Sigmoid colon (tissue), 7 donors: Measurements from ENCODE around the gene DAPK3. TPM values are rescaled to one million over a fixed set of nuclear protein-coding genes. Genes with fewer than 3 reads are reported as not detected.

Experiments
- DNase-seq: peaks from one replicate; pipeline ENCODE4 v3.0.0-alpha.2; 2019
- H3K27ac ChIP-seq, 4 donors: fragments of 200-600 bp; sonication (generic); one replicate each; pipeline ENCODE4 v1.5.1; 2016 to 2019; ENCODE audit warnings: mild to moderate bottlenecking in 1 of 4
- H3K27me3 ChIP-seq, 3 donors: fragments of 200-600 bp; sonication (generic); one replicate each; pipeline ENCODE4 v1.5.1; 2019; ENCODE audit warnings: mild to moderate bottlenecking in 1 of 3
- H3K36me3 ChIP-seq, 4 donors: fragments of 200-600 bp; sonication (generic); one replicate each; pipeline ENCODE4 v1.5.1; 2016 to 2019
- H3K4me1 ChIP-seq, 4 donors: fragments of 200-600 bp; sonication (generic); one replicate each; pipeline ENCODE4 v1.5.1; 2017 to 2019
- H3K4me3 ChIP-seq, 4 donors: fragments of 200-600 bp; sonication (generic); one replicate each; pipeline ENCODE4 v1.5.1; 2017 to 2019; ENCODE audit warnings: mild to moderate bottlenecking in 2 of 4, moderate library complexity in 1 of 4
- H3K9me3 ChIP-seq, 4 donors: fragments of 200-600 bp in 3 of 4; sonication (generic) in 3 of 4; one replicate each; pipeline versions ENCODE4 v1.5.1 to v1.6.1; 2013 to 2019
- EP300 ChIP-seq, 4 donors: sonication (generic); formaldehyde crosslinking; IDR thresholded peaks; one replicate each; pipeline ENCODE4 v1.6.1; 2017; ENCODE audit warnings: antibody characterized with exemption in 4 of 4
- POLR2A ChIP-seq, 2 donors: fragments of 450-650 bp; IDR thresholded peaks; one replicate each; pipeline ENCODE4 v1.6.1; 2016; ENCODE audit warnings: antibody characterized with exemption in 2 of 2, mild to moderate bottlenecking in 2 of 2, moderate library complexity in 2 of 2
- POLR2AphosphoS5 ChIP-seq, 4 donors: sonication (generic); formaldehyde crosslinking; IDR thresholded peaks; one replicate each; pipeline ENCODE4 v1.6.1; 2017; ENCODE audit warnings: antibody characterized with exemption in 4 of 4
- WGBS, 2 donors: extraction: QIAGEN DNeasy Blood & Tissue Kit; methylation state at CpG; one replicate each; pipeline ENCODE4 v1.1.7; 2013; 5-methylcytosine and 5-hydroxymethylcytosine counted together
- intact Hi-C: fragments of 100-400 bp; cut with DNase I; formaldehyde crosslinking; loops from one replicate; pipeline ENCODE4 v1.15.1; 2023
- polyA plus RNA-seq, 3 donors: library from polyadenylated mRNA; stranded (reverse); fragments of 200-250 nt; gene quantifications; one replicate each; pipeline ENCODE4 v1.2.3, GENCODE V29; 2013
- total RNA-seq, 4 donors: library from RNA; depleted of rRNA; stranded (reverse); fragments of >200 nt; gene quantifications; one replicate each; pipeline ENCODE4 v1.1.0, GENCODE V29; 2016
- TF ChIP-seq, protein P1 (sequence below), 4 experiments: fragments of 450-650 bp in 3 of 4; fragments of 200-600 bp in 1 of 4; IDR thresholded peaks; one replicate each; pipeline ENCODE4 v1.5.1; 2016 to 2019; ENCODE audit warnings: antibody characterized with exemption in 4 of 4, mild to moderate bottlenecking in 3 of 4, moderate library complexity in 2 of 4
- donor health status: healthy with polysubstance abuse.
- donor health status: Bipolar disorder and iron deficiency.
- donor health status: healthy.

DAPK3 gene
- total and polyA plus RNA-seq, 7 donors = 38.4 to 167 (median 91.3) TPM

DNA sequence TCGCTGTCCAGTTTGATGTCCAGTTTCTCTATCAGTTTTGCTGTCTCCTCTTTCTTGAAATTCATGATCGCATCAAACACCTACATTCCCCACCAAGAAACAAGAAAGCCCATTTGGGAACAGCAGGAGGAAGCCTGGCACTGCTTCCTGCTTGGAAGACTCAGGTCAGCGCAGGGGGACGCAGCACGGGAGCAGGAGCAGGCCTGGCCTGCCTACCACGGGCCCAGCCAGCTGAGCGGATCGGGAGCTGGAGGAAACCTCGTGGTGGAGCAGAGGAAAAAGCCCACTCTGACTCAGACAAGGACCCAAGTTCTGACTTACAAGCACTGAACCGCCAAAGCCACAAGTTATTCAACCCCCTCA, 10.5 kb upstream of the DAPK3 start:
- peaks cover 74 to 81% (median 79%) of the 10 kb centered on the region in 4 donors for H3K36me3 ChIP-seq
- H3K4me3 ChIP-seq = no peak overlapping the region
- 90 to 94% methylated on average over 10 of the region's 10 CpGs for WGBS, 2 donors
- no peak for DNase-seq
- peaks cover 0 to 54% (median 36%) of the 10 kb centered on the region in 4 donors for H3K4me1 ChIP-seq
- intact Hi-C loops = loop anchor here (10.0 kb wide), 1 partner anchor 533 kb away; the partner anchor contains the start of gene PLIN4
- no peaks in the 10 kb centered on the region for H3K27me3 ChIP-seq
- no peaks in the 10 kb centered on the region for H3K9me3 ChIP-seq
- H3K27ac ChIP-seq = peak overlapping the region in 2 of 4 donors; percentile 6 to 96
- TF ChIP-seq POLR2AphosphoS5 (IDR thresholded peaks at IDR 0.05) = no peak
- no peak for TF ChIP-seq EP300 (IDR thresholded peaks at IDR 0.05)
- TF ChIP-seq, protein P1, sequence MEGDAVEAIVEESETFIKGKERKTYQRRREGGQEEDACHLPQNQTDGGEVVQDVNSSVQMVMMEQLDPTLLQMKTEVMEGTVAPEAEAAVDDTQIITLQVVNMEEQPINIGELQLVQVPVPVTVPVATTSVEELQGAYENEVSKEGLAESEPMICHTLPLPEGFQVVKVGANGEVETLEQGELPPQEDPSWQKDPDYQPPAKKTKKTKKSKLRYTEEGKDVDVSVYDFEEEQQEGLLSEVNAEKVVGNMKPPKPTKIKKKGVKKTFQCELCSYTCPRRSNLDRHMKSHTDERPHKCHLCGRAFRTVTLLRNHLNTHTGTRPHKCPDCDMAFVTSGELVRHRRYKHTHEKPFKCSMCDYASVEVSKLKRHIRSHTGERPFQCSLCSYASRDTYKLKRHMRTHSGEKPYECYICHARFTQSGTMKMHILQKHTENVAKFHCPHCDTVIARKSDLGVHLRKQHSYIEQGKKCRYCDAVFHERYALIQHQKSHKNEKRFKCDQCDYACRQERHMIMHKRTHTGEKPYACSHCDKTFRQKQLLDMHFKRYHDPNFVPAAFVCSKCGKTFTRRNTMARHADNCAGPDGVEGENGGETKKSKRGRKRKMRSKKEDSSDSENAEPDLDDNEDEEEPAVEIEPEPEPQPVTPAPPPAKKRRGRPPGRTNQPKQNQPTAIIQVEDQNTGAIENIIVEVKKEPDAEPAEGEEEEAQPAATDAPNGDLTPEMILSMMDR (IDR thresholded peaks at IDR 0.05) = no peak
- TF ChIP-seq POLR2A (IDR thresholded peaks at IDR 0.05) = no peak

DNA sequence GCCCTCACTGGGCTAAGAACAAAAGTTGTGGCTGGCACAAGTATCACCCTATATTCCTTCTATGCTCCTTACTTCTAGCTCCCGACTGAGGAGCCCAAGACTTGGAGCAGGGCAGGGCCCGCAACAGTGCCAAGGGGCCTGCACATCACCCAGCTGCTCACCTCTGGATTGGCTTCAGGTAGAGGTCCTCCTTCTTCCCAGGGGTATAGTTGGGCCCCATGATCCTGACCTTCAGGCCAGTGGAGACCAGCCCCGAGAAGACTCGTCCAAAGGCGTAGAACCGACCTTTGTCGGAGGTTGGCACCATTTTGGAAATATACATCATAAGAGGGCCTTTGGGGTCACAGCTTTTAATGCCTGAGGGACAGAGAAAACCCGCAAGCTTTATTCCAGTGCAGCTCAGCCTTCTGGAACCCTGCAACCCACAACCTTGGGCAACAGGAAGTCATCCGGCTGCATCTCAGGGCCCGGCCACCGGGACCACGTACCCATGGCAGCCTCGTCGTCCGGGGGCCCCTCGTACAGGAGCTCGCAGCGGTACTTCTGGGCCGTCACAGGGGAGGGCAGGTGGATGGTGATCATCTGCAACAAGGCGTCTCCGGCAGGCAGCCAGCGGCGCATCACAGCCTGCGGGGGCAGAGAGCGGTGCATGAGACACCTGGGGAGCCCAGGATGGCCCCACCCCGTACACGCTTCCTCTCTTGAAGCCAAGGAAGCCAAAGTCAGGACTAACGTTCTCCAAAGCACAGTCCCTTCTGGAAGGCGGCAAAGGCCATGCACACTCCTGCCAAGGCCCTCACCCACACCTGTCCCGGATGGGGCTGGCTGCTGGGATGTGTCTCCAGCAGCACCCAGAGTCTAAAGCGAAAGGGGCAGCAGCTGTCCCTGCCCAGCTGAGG, 9.7 kb upstream of the DAPK3 start:
- no peaks in the 10 kb centered on the region for H3K27me3 ChIP-seq
- no peak overlapping the region for H3K4me3 ChIP-seq
- H3K9me3 ChIP-seq = no peaks in the 10 kb centered on the region
- intact Hi-C loops = loop anchor here (10.0 kb wide), 1 partner anchor 534 kb away; the partner anchor contains the start of gene PLIN4
- TF ChIP-seq, protein P1 (IDR thresholded peaks at IDR 0.05) = no peak
- TF ChIP-seq POLR2AphosphoS5 (IDR thresholded peaks at IDR 0.05) = no peak
- TF ChIP-seq EP300 (IDR thresholded peaks at IDR 0.05) = no peak
- TF ChIP-seq POLR2A (IDR thresholded peaks at IDR 0.05) = no peak
- 91 to 92% methylated on average over 31 of the region's 31 CpGs for WGBS, 2 donors
- peaks cover 0 to 46% (median 28%) of the 10 kb centered on the region in 4 donors for H3K4me1 ChIP-seq
- H3K36me3 ChIP-seq = peaks cover 82 to 88% (median 85%) of the 10 kb centered on the region in 4 donors
- peak overlapping the region in 1 of 4 donors; percentile 6 for H3K27ac ChIP-seq
- DNase-seq = peak; percentile 64

GRCh38 chr19:3979674-3980352, 8.9 kb upstream of the DAPK3 start:
- 93% methylated on average over 25 of the region's 25 CpGs for WGBS, 2 donors

GRCh38 chr19:3979289-3979673, 8.4 kb upstream of the DAPK3 start:
- intact Hi-C loops = no loop called here
- peaks cover 0 to 43% (median 22%) of the 10 kb centered on the region in 4 donors for H3K4me1 ChIP-seq

More at GRCh38 chr19:3979674-3980352, 8.9 kb upstream of the DAPK3 start:
- Histone ChIP-seq H3K4me3 (no peak overlapping the region), H3K27ac (no peak overlapping the region), H3K9me3 (no peaks in the 10 kb centered on the region), H3K4me1 (peaks cover 0 to 44% (median 26%) of the 10 kb centered on the region in 4 donors), H3K36me3 (peaks cover 82 to 95% (median 88%) of the 10 kb centered on the region in 4 donors), H3K27me3 (no peaks in the 10 kb centered on the region)
- intact Hi-C loops = loop anchor here (10.0 kb wide), 1 partner anchor 535 kb away; the partner anchor contains the start of gene PLIN4
- TF ChIP-seq EP300 (IDR thresholded peaks at IDR 0.05) (no peak), POLR2A (IDR thresholded peaks at IDR 0.05) (peak in 1 of 2 donors; percentile 9), POLR2AphosphoS5 (IDR thresholded peaks at IDR 0.05) (peak in 2 of 4 donors; percentile 7 to 11)
- TF ChIP-seq, protein P1 (IDR thresholded peaks at IDR 0.05) = no peak
- peak; percentile 64 for DNase-seq

More at GRCh38 chr19:3979289-3979673, 8.4 kb upstream of the DAPK3 start:
- Histone ChIP-seq H3K27ac (no peak overlapping the region), H3K9me3 (no peaks in the 10 kb centered on the region), H3K4me3 (no peak overlapping the region), H3K27me3 (no peaks in the 10 kb centered on the region), H3K36me3 (peaks cover 82 to 94% (median 88%) of the 10 kb centered on the region in 4 donors)
- TF ChIP-seq EP300 (IDR thresholded peaks at IDR 0.05) (no peak), POLR2AphosphoS5 (IDR thresholded peaks at IDR 0.05) (no peak), POLR2A (IDR thresholded peaks at IDR 0.05) (no peak)
- TF ChIP-seq, protein P1 (IDR thresholded peaks at IDR 0.05) = no peak
- WGBS, 2 donors = 93 to 95% methylated on average over 18 of the region's 18 CpGs
- no peak for DNase-seq
